A549 (cell line): ENCODE measurements around the gene MAML1. TPM values are rescaled to one million over a fixed set of nuclear protein-coding genes. Genes with fewer than 3 reads are reported as not detected.

Source experiments
- ATAC-seq, 2 experiments: fragments of 200-7000 bp in 1 of 2; fragments of >200 bp in 1 of 2; cut with Nextera tagmentation in 1 of 2; cut with Tn5 transposase in 1 of 2; 3 replicates each; pipeline versions ENCODE4 v1.8.0 to v1.9.1; 2018 to 2020; ENCODE audit warnings: mild to moderate bottlenecking in 1 of 2, moderate library complexity in 1 of 2
- CTCF ChIA-PET: fragments of 300-600 bp; sonication (Branson Sonifier 250); formaldehyde crosslinking; extraction: SDS; loops from one replicate; lab custom pipeline; 2021; ENCODE audit warnings: antibody characterized with exemption, inconsistent platforms; lab: Yijun Ruan, JAX
- POLR2A ChIA-PET: fragments of 350-600 bp; formaldehyde crosslinking; extraction: SDS; loops from one replicate; lab custom pipeline; 2021; ENCODE audit warnings: antibody characterized with exemption, inconsistent platforms; lab: Yijun Ruan, JAX
- DNase-seq, 2 experiments: peaks; one replicate each; pipeline versions ENCODE4 v3.0.0 to v3.0.0-alpha.2; 2011 to 2016; ENCODE audit warnings: low read depth in 1 of 2, low spot score in 1 of 2
- FAIRE-seq: peaks from 2 replicates; lab custom pipeline; 2011; peaks lifted over from hg19 to GRCh38; lab: Jason Lieb, UNC
- H3K27ac ChIP-seq, 2 experiments: fragments of >200 bp; sonication (Bioruptor Twin); formaldehyde crosslinking; 3 replicates each; pipeline ENCODE4 v1.5.1; 2016 to 2017
- H3K4me1 ChIP-seq: fragments of >200 bp; sonication (Bioruptor Twin); formaldehyde crosslinking; 3 replicates; pipeline ENCODE4 v1.6.1; 2016
- H3K4me2 ChIP-seq: fragments of >200 bp; sonication (Bioruptor Twin); formaldehyde crosslinking; 3 replicates; pipeline ENCODE4 v1.6.1; 2016
- H3K4me3 ChIP-seq: fragments of >200 bp; sonication (Bioruptor Twin); formaldehyde crosslinking; 3 replicates; pipeline ENCODE4 v1.5.1; 2016
- H3K9me3 ChIP-seq: fragments of >200 bp; sonication (Bioruptor Twin); formaldehyde crosslinking; 3 replicates; pipeline ENCODE4 v1.6.1; 2016
- CHD4 ChIP-seq: fragments of 200-600 bp; sonication (generic); IDR thresholded peaks from 2 replicates; pipeline ENCODE4 v1.6.1; 2016; ENCODE audit warnings: antibody characterized with exemption, mild to moderate bottlenecking, borderline replicate concordance
- EHMT2 ChIP-seq: fragments of 200-600 bp; sonication (generic); IDR thresholded peaks from 2 replicates; pipeline ENCODE4 v1.6.1; 2016; ENCODE audit warnings: antibody characterized with exemption, low read depth, mild to moderate bottlenecking, moderate library complexity
- HEYL ChIP-seq: fragments of 250-450 bp; sonication (Bioruptor Pico); IDR thresholded peaks from 2 replicates; pipeline ENCODE4 v1.8.0; 2021; ENCODE audit warnings: mild to moderate bottlenecking, moderate library complexity
- HMGXB4 ChIP-seq: fragments of 250-450 bp; sonication (Bioruptor Pico); IDR thresholded peaks from 2 replicates; pipeline ENCODE4 v1.5.0; 2021; ENCODE audit warnings: mild to moderate bottlenecking, moderate library complexity, borderline replicate concordance
- HOXA7 ChIP-seq: fragments of 250-450 bp; sonication (Bioruptor Pico); IDR thresholded peaks from 2 replicates; pipeline ENCODE4 v1.5.0; 2020; ENCODE audit warnings: mild to moderate bottlenecking, moderate library complexity
- JUNB ChIP-seq: fragments of >200 bp; sonication (Bioruptor Twin); formaldehyde crosslinking; IDR thresholded peaks from 2 replicates; pipeline ENCODE4 v1.6.1; 2016
- MAFK ChIP-seq: fragments of 450-650 bp; IDR thresholded peaks from 2 replicates; pipeline ENCODE4 v1.6.1; 2014; ENCODE audit not compliant: partially characterized antibody
- PHF8 ChIP-seq: fragments of 200-600 bp; sonication (generic); IDR thresholded peaks from 2 replicates; pipeline ENCODE4 v1.6.1; 2016; ENCODE audit warnings: low read depth, mild to moderate bottlenecking, antibody characterized with exemption, moderate library complexity, borderline replicate concordance
- RCOR1 ChIP-seq: fragments of 150-350 bp; IDR thresholded peaks from 2 replicates; pipeline ENCODE4 v1.6.1; 2014; ENCODE audit warnings: antibody characterized with exemption, low read length, low read depth
- REST ChIP-seq: fragments of 200-600 bp; sonication (generic); IDR thresholded peaks from 2 replicates; pipeline ENCODE4 v1.6.1; 2016; ENCODE audit warnings: antibody characterized with exemption, mild to moderate bottlenecking, moderate library complexity
- TP53 ChIP-seq: fragments of 250-450 bp; sonication (Bioruptor Pico); IDR thresholded peaks from 2 replicates; pipeline ENCODE4 v1.5.0; 2021; ENCODE audit warnings: mild to moderate bottlenecking, moderate library complexity
- ZFP36 ChIP-seq: fragments of 450-650 bp; IDR thresholded peaks from 2 replicates; pipeline ENCODE4 v1.6.1; 2014; ENCODE audit warnings: borderline replicate concordance; ENCODE audit not compliant: partially characterized antibody
- WGBS: methylation state at CpG from one replicate; pipeline ENCODE4 v1.1.6; 2017; ENCODE audit errors: missing lambda C conversion rate; 5-methylcytosine and 5-hydroxymethylcytosine counted together
- polyA plus RNA-seq, 4 experiments: library from polyadenylated mRNA; depleted of rRNA in 3 of 4; stranded (reverse); fragments of >200 nt; fragmentation: RNase III in 1 of 4; extraction: RNeasy Plus Mini Kit Qiagen cat#74134 plus additional on column Dnase treatment in 1 of 4; gene quantifications; 2 replicates in 3 of 4; 3 replicates in 1 of 4; pipeline ENCODE4 v1.2.3, GENCODE V29; 2011 to 2017

MAML1 gene
- polyA plus RNA-seq, 2 of the 4 experiments (the other 2 are of a cell fraction), result 6.9 to 12.0 TPM

GRCh38 chr5:179759581-179760551 is 27.2 kb downstream of the MAML1 start:
- no peak overlapping the region for H3K4me3 ChIP-seq
- TF ChIP-seq JUNB (no peak), HMGXB4 (CRISPR knock-in tag) (no peak), REST (no peak), RCOR1 (no peak)
- ATAC-seq, result no peak
- H3K9me3 ChIP-seq, result no peaks in the 10 kb centered on the region
- no peak overlapping the region for H3K27ac ChIP-seq
- H3K4me1 ChIP-seq, result peaks cover 30% of the 10 kb centered on the region
- ChIA-PET CTCF (interaction anchor here (0.9 to 4.4 kb wide), 4 partner anchors 8 to 36 kb away, joined by 3 to 55 read pairs (median 4); partner anchors contain the start of gene LTC4S), POLR2A (no interaction called here)
- no peak for DNase-seq
- no peak overlapping the region for H3K4me2 ChIP-seq
- 91% methylated on average over 9 of the region's 9 CpGs for WGBS
- no peak for FAIRE-seq

GRCh38 chr5:179762079-179762780 is 29.6 kb downstream of the MAML1 start:
- peak in 1 of 2 experiments; percentile 15 for DNase-seq
- POLR2A ChIA-PET, result interaction anchor here (0.6 to 1.0 kb wide), 2 partner anchors 30 to 34 kb away, joined by 3 to 6 read pairs; partner anchors contain the start of gene MAML1
- CTCF ChIA-PET, result interaction anchor here (0.6 to 5.4 kb wide), 35 partner anchors 8 to 329 kb away, joined by 3 to 55 read pairs (median 7); partner anchors contain the start of genes CBY3, LTC4S, MAML1 and SQSTM1
- peak; percentile 65 to 66 for ATAC-seq
- FAIRE-seq, result no peak
- H3K4me1 ChIP-seq, result peaks cover 42% of the 10 kb centered on the region
- H3K4me3 ChIP-seq, result no peak overlapping the region
- peak overlapping the region; percentile 24 for H3K4me2 ChIP-seq
- WGBS, result 57% methylated on average over 10 of the region's 10 CpGs
- TF ChIP-seq EHMT2, result no peak
- no peak for TF ChIP-seq CHD4
- no peak for TF ChIP-seq ZFP36
- TF ChIP-seq TP53 (CRISPR knock-in tag), result no peak
- TF ChIP-seq PHF8, result no peak
- TF ChIP-seq HEYL (CRISPR knock-in tag), result no peak
- TF ChIP-seq, all 56 proteins: peak for 0
- Histone ChIP-seq H3K27ac (peak overlapping the region in 1 of 2 experiments; percentile 45; a peak in 3 of 6 replicates), H3K9me3 (no peaks in the 10 kb centered on the region)

- ChIA-PET POLR2A (interaction anchor here (0.6 to 1.0 kb wide), 2 partner anchors 30 to 33 kb away, joined by 3 to 6 read pairs; partner anchors contain the start of gene MAML1), CTCF (interaction anchor here (0.6 to 5.4 kb wide), 38 partner anchors 9 to 1525 kb away, joined by 3 to 55 read pairs (median 6); partner anchors contain the start of genes CBY3, LTC4S, MAML1 and SQSTM1)
- H3K4me1 ChIP-seq, result peaks cover 42% of the 10 kb centered on the region
- peak overlapping the region in 1 of 2 experiments; percentile 45; a peak in 3 of 6 replicates for H3K27ac ChIP-seq
- peak; percentile 83 for TF ChIP-seq MAFK
- TF ChIP-seq HOXA7, result no peak
- ATAC-seq, result peak; percentile 21 to 31; a peak in 4 of 6 replicates
- no peak overlapping the region for H3K4me3 ChIP-seq
- peak overlapping the region; percentile 24 for H3K4me2 ChIP-seq
- WGBS, result 43% methylated on average over 3 of the region's 3 CpGs
- DNase-seq, result no peak
- H3K9me3 ChIP-seq, result no peaks in the 10 kb centered on the region
- FAIRE-seq, result no peak
Observed at GRCh38 chr5:179762781-179763176, 30.2 kb downstream of the MAML1 start.
